Activated CD4-positive, CD25-positive, alpha-beta regulatory T cell treated with anti-CD3 and anti-CD28 coated beads, Interleukin-2, amount 50 U/mL, for 72 hours (primary cell): ENCODE measurements around the gene FBXW8.

Source experiments
- DNase-seq: peaks from one replicate; pipeline ENCODE4 v3.0.0; 2021

The FBXW8 gene

DNA sequence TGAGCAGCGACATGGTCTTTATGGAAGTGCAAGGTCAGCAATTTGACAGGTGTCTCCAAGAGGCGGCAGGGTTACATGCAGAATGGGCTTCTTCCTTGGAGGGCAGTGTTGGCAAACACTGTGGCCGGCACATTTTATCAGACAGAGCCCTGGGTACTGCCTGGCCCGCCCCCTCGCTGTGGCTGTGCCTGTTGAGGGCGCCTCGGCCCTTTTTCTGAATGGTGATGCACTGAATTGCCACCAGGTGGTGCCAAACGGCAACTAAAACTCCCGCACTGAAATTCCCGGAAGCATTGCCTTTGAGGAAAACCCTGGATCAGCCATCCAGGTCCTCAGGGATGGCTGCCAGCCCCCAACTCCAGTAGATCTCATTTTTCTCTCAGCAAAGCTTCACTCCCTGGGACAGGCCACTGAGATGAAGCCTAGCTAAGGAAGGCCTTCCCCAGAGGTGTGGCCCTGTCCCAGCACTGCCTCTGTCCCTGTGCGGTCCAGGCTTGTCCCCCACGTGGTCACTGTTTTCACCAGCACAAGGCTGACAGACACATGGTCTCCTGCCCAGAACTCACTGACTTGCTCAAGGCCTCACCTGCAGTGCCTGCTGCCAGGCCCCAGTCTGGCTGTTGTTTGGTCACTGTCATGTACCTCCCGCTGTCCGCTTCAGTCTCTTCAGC is 114.9 kb downstream of the FBXW8 start:
- DNase-seq, result peak; percentile 44

DNA sequence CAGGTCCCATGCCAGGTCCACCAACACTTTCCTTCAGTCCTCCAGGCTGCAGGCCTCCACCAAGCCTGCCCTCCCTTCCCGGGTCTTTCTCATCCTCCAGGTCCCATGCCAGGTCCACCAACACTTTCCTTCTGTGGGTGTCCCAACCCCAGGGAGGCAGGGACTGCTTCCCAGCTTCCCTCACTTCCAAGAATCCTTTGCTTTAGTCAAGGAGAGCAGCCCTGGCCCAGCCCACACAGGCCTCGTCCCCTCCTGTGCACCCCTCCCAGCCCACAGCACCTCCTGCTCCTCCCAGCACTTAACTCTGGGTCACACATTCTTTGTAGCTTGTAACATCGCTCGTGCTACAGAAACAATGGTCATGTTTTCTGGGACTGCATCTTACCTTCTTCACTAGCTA is 115.6 kb downstream of the FBXW8 start:
- no peak for DNase-seq

DNA sequence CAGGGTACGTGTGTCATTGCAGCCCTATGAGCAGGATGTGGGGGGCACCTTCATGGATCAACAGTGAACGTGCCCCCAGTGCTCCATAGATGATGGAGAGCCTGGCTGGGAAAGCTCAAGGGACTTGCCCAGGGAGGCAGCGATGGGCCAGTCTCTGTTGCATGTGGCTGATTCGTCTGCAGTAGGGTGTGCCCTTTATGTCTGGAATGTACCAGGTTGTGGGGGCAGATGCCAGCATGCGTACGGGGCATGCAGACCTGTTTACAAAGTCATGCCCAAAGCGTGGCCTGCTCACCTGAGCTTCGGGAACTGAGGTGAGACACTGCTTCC is 116.1 kb downstream of the FBXW8 start:
- no peak for DNase-seq

DNA sequence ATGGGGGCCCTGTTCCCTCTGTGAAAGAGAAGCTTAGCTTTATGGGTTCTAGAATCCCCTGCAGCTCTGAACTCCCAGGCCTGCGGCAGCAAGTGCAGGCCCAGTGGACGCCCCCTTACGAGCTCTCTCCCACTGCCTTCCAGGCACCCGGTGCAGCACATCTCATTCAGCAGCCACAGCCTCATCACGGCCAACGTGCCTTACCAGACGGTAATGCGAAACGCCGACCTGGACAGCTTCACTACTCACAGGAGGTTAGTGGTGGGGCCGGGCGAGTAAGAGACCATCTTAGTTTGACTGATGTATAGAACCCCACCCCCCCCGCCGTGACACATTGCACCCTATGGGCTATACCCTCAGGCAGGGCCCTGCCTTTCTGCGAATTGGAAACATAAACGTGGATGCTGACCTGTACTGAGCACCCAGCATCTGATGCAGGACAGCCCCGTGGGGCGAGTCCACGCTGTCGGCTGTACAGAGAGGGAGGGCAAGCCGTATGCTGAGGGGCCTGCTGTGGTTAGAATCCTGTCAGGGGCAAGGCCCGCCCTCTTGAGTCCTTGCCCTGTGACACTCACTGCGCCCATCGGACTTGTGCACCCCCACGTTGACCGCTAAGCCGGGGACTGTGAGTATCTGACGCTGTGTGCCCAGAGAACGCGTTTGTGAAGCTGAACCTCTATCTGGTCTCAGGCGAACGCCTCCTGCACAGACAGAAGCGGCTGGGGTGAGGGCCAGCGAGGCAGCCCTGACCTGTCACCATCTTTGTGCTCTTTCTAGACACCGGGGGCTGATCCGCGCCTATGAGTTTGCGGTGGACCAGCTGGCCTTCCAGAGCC is 116.7 kb downstream of the FBXW8 start:
- DNase-seq, result no peak

DNA sequence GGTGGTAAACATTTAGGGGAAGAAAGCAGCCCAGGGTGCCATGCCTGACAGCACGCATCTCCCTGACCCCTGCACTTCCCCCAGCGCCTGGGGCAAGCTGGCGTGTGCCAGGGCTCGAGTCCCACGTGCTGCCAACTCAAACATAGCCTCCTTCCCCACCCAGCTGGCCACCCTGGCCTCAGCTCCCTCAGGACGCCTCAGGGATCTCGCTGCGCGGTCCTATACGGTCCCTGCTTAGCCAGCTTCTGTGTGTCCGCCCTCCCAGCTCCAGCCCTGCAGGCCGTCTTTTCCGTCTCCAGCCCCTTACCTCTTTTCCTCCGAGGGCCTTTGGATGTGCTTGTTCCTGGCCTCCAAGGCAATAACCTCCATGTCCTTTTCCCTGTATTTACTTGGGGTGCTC is 117.5 kb downstream of the FBXW8 start:
- no peak for DNase-seq

DNA sequence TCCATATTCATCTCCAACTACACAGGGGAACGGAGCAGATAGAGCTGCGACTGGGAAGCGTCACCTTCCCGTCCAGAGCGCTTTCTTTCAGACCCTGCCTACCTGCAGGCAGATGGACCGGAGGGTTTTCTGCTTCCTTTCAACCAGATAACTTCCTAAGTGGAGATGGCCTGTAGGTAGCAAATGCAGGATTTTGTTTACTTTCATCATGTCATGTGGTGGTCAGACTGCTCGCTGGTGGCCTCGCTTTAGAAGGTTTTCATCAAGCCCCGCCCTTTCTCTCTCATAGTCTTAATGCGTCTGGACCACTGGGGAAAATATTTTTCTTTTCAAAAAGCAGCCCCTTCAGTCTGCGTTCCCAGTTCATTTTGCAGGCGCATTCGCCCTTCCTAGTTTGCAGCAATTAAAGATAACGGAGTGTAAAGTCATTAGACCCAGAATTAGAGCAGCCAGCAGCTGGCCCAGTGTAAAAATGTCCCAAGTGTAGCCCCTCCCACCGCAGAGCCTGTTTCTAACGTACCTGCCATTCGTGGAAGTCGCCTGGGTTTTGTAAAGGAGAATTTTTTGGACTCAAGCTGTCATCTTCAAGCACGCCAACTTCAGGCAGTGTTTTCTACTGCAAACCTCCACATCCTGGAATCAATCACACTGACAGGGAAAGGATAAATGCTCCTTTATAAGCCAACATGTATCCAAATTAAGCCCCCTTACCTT is 119.6 kb downstream of the FBXW8 start:
- DNase-seq, result peak; percentile 8

DNA sequence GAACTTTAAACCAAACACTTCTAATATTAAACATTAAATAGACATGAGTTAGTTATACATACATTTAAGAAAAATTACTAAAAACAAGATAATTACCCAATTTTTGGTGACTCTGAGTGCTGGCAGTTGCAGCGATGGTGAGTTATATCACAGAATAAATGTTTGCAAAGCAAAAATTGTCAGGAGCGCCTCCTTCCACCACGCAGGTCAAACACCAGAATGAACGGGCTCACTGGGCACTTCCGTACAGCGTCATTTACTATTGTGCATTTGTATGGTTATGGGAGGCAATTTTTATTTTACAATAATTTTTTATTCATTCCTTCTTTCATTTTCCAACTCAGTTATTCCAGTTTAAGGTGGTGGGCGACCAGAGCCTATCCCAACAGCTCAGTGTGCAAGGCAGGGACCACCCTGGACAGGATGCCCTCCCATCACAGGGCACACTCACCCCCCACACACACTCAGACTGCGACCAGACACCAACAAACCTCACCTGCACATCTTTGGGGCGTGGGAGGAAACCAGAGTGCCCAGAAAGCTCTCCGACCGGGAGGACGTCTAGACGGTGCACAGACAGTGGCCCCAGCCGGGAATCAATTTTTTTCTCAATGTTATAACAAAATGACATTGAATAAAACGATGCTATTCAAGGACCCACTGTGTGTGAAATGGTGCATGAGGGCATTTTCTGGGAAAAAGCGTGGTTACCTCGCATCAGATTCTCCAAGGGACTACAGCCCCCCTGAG is 121.3 kb downstream of the FBXW8 start:
- no peak for DNase-seq

DNA sequence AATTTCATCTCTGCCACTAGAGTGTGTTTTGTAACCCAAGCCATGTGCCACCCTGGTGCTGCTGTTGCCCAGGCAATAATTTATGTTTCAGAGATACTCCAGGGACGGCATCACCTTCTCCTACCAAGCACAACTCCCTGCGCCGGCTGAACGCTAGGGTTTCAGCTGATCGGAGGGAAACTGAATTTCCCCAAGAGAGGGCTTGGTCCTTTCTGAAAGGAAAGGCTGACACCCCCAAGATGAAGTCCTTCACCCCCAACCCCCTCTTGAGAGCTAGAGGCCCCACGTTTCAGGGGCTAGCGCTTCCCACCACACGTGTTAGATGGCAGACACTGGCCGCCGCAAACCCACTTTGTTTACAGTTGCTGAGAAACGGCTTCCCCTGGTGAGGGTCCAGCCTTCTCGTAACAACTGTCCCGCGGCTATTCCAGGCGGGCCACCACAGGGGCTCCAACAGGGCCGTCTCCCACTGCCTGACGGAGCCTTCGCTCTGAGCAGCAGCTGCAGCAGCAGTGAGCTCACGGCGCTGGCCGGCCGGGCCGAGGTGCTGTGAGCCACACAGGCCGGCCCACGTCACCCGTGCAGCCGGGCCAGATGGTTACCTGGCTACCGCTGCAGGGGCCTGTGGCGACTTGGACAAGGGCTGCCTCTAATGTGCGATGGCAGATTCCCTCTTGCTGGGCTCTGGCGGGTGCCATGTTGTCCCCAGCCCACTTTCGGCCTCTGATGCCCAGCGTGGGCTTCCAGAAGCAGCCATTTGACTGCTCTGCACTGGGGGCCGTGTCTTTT is 122.0 kb downstream of the FBXW8 start:
- DNase-seq, result no peak

DNA sequence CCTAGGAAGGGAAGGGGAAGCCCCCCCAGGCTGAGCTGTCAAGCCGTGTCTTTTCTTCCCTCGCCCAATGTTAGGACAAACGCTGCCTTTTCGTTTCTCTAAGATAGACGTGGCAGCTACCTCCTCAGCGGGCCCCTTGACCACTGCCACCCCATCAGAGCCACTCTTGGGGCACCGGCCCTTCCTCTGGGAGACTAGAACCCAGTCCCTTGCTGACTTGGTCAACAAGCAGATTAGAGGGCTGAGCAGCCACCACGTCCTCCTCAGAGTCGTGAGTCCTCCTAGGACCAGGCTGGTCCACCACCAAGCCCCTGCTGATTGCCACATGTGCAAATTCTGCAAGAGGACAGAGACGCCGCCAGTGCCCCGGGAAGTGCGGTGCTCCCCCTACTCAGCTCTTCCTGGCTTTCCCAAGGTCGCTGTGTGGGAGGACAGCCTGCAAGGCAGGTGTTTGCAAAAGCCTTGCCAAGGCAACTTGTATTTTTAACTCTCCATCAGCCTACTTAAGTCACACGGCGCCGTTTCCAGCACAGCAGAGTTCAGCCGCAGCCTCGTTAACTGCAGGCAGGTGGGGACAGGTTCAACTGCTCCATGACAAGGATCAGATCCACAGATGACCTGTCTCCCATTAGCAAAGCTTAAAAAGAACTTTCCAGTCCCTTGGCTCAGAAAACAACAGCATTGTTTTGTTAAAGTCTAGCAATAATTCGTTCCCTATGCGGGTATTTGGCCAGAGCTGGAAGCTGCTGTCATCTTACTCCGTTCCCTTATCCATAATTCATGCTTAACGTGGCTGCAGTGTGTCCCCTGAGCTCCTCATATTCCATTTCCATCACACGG is 122.9 kb downstream of the FBXW8 start:
- DNase-seq, result no peak

DNA sequence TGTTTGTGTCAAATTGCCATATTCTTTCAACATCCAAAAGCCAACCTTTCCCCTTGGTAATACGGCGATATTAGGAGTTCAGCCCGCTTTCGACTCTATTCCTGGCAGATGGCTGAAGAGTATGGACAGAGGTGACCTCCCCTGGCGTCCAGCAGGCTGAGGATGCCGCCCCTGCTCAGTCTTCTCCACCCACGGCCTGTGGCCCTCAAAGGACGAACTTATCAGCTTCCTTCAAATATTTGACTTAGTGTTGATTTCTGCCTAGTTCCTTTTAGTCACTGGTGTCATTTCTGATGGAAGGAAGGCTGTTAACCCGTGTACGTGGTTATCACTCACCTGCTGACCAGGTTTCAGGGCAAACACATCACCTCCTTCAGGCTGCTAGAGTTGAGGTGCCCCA is 123.5 kb downstream of the FBXW8 start:
- DNase-seq, result no peak

DNA sequence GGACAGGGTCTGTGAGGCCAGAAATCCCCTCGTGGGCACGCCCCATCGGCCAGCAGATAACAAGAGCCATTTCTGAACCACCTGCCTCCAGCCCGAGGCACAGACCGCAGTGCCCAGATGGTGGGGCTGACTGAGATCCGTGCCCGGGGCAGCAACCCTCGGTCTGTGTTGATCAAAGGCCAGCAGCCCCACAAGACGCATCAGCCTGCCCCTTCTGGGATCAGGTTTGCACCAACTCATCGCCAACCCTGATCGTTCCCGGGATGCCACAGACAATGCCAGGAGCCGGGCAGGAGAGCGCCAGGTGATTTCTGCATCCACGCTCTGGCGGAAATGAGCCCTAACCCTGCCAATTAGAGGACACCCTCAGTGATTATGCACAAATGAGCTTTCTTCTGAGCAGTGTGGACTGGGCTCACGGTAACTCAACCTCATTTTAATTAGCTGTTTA is 124.0 kb downstream of the FBXW8 start:
- no peak for DNase-seq

DNA sequence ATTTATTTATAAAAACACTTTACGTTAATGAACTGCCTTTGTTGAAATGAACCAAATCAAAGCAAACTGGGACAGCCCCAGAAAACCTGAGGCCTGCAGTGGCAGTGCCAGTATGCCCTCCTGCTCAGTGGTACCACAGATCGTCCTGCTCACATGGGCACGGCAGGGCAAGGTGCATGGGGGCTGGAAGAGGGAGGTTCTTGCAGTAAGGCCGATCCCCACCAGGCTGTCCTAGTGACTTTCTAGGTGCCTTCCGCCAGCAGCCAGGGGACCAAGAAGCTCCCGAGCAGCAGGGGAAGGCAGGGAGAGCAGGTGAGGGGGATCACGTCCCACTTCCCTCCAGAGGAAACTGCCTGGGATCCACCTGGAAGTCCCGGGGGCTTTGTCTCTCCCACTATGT is 124.5 kb downstream of the FBXW8 start:
- DNase-seq, result no peak

DNA sequence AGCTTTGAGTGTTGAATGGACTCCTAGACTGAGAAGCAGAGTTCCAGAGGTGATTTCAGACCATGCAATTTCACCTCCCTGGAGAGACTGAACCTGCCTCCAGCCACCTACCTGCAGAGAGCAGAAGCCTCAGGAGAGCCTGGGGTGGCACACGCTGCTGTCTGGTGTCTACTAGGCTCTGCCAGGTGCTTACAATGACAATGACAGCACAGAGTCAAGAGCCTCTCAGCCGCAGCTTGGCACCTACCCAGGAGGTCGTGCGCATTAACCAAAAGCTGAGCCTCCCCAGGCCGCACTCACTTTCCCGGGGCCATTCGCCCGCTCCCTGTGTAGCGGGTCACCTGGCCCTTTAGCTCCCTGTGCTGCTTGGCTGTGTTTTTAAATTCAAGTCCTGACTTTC is 125.3 kb downstream of the FBXW8 start:
- DNase-seq, result no peak

DNA sequence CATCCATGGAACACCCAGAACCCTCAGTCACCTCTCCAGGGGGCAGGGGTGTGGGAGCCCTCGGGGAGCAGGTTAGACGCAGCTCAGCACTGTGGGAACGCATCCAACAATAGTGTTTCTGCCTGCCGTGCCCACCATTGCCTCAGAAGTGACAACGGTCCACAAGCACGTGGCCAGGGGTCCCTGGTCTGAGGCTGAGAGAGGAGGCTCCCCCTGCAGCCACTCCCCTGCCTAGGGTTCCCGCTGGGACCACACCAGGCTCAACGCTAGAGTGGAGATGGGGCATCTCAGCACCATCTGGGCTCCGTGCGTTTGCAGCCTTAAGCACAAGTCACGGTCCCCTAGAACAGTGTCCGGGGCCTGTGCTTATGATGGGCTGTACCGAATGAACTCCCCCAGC is 125.8 kb downstream of the FBXW8 start:
- no peak for DNase-seq

DNA sequence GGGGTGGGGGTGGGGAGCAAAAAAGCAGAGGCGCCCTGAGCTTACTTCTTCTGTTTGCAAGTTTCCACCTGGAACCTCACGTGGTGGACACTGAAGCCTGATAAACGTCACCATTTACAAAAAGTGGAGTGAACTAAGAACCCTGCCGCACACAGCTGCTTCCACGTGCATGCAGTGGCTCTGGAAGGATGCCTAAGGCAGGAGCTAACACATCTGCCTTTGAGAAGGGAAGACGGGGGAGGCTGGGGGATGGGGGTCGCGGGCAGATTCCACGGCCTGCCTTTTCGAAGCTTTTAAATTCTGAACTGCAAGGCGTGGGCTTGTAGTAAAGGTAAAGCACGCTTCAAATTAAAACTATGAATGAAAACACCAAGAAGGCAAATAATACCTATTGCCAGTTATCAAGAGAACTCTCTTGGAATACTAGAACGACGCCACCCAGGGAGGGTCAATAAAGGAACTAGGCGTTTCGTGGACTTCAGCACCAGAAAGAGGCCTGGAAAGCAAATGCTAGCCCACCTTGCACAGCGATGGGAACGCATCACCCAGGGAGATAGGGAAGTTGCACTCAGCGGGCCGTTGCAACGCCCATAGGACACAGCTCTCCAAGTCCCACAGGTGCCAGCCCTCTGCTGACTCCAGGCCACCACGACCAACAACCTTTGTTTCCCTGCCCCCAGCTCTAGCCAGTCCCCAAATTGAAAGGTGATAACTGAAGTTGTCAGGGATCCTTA is 126.7 kb downstream of the FBXW8 start:
- no peak for DNase-seq

DNA sequence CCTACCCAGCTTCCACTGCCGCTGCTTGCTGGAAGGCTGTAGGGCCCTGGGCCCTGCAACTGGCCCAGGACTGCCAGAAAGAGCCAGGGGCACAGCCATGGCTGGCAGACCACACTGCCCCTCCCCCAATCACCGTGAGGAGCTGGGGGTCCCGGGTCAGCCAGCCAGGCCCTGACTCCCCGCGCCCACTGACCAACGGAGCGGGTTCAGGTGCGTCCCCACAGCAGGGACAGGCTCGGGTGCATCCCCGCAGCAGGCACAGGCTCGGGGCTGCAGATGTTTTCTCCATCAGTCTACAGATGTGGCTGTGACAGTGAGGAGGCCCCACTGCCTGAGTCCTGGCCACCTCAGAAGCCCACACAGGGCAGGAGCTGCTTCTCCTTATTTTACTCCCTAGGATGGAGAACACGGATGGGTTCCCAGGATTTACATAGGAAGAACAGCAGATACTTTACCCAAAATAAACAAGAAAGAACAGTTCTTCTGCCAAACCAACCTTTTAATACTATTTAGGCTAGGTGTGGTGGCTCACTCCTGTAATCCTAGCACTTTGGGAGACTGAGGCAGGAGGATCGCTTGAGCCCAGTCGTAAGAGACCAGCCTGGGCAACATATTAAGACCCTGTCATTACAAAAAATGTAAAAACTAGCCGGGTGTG is 127.4 kb downstream of the FBXW8 start:
- no peak for DNase-seq

DNA sequence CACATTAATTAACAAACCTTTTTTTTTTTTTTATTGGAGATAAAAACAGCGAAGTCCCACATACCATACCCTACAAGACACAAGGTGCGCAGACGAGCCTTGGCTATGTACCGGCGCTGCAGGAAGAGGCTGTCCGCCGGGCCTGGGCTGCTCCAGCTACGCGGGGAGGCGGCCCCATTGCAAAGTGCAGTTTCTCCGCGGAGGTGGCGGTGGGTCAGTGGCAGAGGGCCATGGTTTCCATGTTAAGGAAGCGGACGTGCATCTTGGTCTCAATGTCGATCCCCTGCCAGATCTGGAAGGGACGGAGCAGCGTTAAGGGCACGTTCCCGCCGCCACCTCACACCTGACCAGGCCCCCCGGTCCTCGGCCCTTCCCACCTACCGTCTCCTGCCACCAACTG is 128.2 kb downstream of the FBXW8 start:
- no peak for DNase-seq

DNA sequence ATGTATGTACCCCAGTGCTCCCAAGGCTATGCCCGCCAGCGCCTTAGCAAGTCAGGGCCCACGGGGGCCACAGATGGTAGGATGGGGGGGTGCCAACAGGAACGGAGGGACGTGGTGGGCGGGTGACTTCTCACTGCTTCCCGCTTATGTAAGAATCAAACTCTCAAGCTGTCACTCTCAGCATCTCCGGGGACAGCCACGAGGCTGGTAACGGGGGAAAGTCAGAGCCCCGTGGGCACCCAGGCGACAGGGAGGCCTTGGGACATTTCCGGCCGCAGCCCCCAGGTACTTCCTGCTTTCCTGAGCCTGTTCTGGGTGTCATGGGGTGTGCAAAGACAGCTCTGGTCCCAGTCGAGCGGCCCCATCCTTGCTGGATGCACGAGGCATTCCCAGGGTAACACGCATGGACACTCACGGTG is 129.2 kb downstream of the FBXW8 start:
- no peak for DNase-seq

DNA sequence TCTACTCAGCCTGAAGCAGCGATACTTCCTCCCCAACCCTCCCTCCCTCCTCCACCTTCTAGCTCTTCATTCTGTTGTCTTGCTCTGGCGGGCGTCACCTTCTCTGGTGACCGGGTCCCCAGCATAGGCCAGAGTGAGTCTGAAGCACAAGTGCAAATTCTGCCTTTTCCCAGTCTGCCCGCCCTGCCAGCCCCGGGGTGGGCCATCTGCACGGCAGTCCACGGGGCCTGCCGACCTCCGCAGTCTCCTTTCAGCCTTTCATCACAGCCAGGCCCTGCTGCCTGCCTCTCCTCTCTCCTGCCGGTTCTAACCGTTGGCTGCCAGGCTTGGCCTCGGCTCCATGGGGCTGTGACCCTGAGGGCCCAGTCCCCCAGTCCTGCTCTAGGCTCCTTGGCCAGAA is 129.7 kb downstream of the FBXW8 start:
- no peak for DNase-seq

DNA sequence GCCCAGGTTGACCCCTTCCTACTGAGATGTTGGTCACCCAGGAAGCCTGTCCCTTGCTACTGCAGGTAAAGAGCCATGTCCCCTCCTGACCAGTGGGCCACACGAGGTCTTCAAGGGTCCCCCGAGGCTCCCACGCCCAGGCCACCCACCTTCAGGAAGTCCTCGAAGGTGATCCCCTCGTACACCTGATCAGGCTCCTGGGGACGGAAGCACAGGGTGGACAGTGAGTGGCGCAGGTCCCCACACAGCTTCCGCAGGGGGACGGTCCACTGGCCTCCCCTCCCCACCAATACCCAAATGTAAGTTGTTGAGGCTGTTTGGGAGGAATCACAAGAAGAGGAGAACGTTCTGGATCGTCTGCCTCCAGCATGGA is 131.0 kb downstream of the FBXW8 start:
- DNase-seq, result no peak
